Parathyroid adenoma (tissue), 2 donors: Measurements from ENCODE around the gene ATP6V0A1.
"Not testable (repeated sequence)": the region's sequence is repeated elsewhere in the genome, so short reads cannot be mapped to it uniquely, and the experiment has no call there.

Experiments
- H2AFZ ChIP-seq: fragments of 300-600 bp; sonication (generic); one replicate; pipeline ENCODE4 v1.7.0; 2017; ENCODE audit warnings: antibody characterized with exemption, mild to moderate bottlenecking
- H3K27ac ChIP-seq: fragments of 300-600 bp; sonication (generic); one replicate; pipeline ENCODE4 v1.7.0; 2017
- H3K27me3 ChIP-seq: fragments of 300-600 bp; sonication (generic); one replicate; pipeline ENCODE4 v1.7.0; 2017; ENCODE audit warnings: low read length; ENCODE audit not compliant: control insufficient read depth, insufficient read depth
- H3K36me3 ChIP-seq: fragments of 300-600 bp; sonication (generic); one replicate; pipeline ENCODE4 v1.7.0; 2017; ENCODE audit warnings: low read length; ENCODE audit not compliant: control insufficient read depth, insufficient read depth
- H3K4me1 ChIP-seq: fragments of 300-600 bp; sonication (generic); one replicate; pipeline ENCODE4 v1.7.0; 2017; ENCODE audit warnings: control low read depth
- H3K4me2 ChIP-seq: fragments of 300-600 bp; sonication (generic); one replicate; pipeline ENCODE4 v1.7.0; 2017; ENCODE audit warnings: low read length
- H3K4me3 ChIP-seq: fragments of 300-600 bp; sonication (generic); one replicate; pipeline ENCODE4 v1.7.0; 2017; ENCODE audit warnings: low read depth, low read length
- H3K79me2 ChIP-seq: fragments of 300-600 bp; sonication (generic); one replicate; pipeline ENCODE4 v1.7.0; 2017; ENCODE audit warnings: control low read depth
- H3K9ac ChIP-seq: fragments of 300-600 bp; sonication (generic); one replicate; pipeline ENCODE4 v1.7.0; 2017; ENCODE audit warnings: mild to moderate bottlenecking
- H3K9me3 ChIP-seq: fragments of 300-600 bp; sonication (generic); one replicate; pipeline ENCODE4 v1.7.0; 2017; ENCODE audit warnings: low read length; ENCODE audit not compliant: control insufficient read depth
- TF ChIP-seq, protein P1 (sequence below): fragments of 300-600 bp; sonication (generic); IDR thresholded peaks from one replicate; pipeline ENCODE4 v1.7.0; 2017; ENCODE audit warnings: antibody characterized with exemption, mild to moderate bottlenecking
- donor health status: primary hyperparathyroidism.

ATP6V0A1 gene

DNA sequence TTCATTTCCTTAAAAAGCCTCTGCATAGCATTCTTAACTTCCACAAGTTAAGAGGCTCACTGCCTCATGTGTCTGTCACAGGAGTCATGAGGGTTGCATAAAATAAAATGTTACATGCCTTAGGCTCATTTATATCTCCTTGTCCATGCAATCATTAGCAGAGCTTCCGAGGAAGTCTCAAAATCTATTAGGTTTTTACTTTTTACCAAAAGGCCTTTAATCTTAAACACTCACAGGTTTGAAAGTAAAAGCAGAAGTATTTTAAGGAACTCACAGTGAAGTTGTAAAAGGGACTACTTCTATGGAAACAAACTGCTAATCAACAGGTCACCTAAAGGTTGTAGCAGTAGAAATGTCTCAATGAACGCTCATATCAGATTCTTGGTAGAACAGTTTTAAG, 5.2 kb upstream of the ATP6V0A1 start:
- H3K79me2 ChIP-seq = no peaks in the 10 kb centered on the region
- no peak overlapping the region for H3K4me2 ChIP-seq
- H3K4me3 ChIP-seq = no peak overlapping the region
- no peaks in the 10 kb centered on the region for H3K9me3 ChIP-seq
- no peak overlapping the region for H3K9ac ChIP-seq
- H3K27ac ChIP-seq = no peak overlapping the region
- H2AFZ ChIP-seq = no peak overlapping the region
- no peaks in the 10 kb centered on the region for H3K36me3 ChIP-seq
- TF ChIP-seq, protein P1, sequence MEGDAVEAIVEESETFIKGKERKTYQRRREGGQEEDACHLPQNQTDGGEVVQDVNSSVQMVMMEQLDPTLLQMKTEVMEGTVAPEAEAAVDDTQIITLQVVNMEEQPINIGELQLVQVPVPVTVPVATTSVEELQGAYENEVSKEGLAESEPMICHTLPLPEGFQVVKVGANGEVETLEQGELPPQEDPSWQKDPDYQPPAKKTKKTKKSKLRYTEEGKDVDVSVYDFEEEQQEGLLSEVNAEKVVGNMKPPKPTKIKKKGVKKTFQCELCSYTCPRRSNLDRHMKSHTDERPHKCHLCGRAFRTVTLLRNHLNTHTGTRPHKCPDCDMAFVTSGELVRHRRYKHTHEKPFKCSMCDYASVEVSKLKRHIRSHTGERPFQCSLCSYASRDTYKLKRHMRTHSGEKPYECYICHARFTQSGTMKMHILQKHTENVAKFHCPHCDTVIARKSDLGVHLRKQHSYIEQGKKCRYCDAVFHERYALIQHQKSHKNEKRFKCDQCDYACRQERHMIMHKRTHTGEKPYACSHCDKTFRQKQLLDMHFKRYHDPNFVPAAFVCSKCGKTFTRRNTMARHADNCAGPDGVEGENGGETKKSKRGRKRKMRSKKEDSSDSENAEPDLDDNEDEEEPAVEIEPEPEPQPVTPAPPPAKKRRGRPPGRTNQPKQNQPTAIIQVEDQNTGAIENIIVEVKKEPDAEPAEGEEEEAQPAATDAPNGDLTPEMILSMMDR = no peak
- peaks cover 14% of the 10 kb centered on the region for H3K4me1 ChIP-seq
- no peaks in the 10 kb centered on the region for H3K27me3 ChIP-seq

DNA sequence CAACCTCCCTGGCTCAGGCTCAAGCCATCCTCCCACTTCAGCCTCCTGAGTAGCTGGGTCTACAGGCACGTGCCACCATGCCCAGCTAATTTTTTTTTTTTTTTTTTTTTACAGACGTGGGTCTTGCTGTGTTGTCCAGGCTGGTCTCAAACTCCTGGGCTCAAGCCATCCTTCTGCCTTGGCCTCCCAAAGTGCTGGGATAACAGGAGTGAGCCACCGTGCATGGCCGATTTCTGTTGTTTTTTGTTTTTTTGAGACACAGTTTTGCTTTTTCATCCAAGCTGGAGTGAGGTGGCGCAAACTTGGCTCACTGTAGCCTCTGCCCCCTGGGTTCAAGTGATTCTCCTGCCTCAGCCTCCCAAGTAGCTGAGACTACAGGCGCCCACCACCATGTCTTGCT, 3.7 kb upstream of the ATP6V0A1 start:
- H3K4me1 ChIP-seq = peaks cover 14% of the 10 kb centered on the region
- not testable (repeated sequence) for H3K9me3 ChIP-seq, H3K36me3 ChIP-seq, H3K4me3 ChIP-seq, H3K27me3 ChIP-seq, H3K27ac ChIP-seq, H3K9ac ChIP-seq, H2AFZ ChIP-seq, H3K4me2 ChIP-seq, H3K79me2 ChIP-seq

DNA sequence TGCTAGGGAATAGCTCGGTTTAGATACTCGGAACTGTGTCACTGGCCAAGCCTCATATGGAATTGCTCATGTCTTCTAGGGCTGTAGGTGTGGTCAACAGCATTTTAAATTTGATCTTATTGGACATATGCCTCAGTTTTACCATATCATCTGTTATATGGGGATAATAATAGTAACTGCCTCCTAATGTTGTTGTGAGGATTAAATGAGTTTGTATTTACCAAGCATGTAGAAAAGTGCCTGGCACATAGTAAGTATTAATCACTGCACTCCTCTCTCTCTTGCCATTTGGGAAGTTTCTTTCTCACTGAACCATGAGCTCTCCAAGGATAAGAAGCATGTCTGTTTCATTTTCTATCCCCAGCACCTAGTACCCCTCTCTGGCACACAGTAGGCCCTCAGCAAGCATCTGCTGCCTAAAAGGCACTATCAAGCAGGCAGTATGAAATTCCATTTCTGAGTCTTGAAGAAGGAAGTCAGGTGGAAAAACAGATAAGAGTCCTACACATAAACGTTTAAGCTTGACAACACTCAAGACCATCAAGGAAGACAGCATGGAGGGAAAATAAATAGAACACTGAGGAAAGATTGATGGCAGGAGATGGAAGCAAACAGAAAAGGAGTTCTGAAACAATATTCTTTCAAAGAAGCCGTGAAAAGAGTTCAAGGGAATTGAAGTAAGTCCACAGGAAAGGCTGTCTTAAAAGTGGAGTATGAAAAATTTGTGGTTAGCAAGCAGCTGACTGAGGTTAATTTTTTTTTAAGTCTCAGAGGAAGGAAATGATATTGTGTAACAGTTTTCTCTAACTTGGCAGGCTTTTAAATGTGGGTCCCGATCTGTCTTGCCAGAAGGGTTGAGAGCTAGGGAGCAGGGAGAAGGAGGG, 2.2 kb upstream of the ATP6V0A1 start:
- Histone ChIP-seq H3K27ac (peak overlapping the region; percentile 66), H3K4me3 (peak overlapping the region; percentile 49), H3K27me3 (no peaks in the 10 kb centered on the region), H3K4me2 (peak overlapping the region; percentile 80), H2AFZ (peak overlapping the region; percentile 65), H3K36me3 (no peaks in the 10 kb centered on the region), H3K9ac (no peak overlapping the region), H3K79me2 (peaks cover 11% of the 10 kb centered on the region), H3K4me1 (peaks cover 17% of the 10 kb centered on the region), H3K9me3 (no peaks in the 10 kb centered on the region)
- TF ChIP-seq, protein P1 = no peak

DNA sequence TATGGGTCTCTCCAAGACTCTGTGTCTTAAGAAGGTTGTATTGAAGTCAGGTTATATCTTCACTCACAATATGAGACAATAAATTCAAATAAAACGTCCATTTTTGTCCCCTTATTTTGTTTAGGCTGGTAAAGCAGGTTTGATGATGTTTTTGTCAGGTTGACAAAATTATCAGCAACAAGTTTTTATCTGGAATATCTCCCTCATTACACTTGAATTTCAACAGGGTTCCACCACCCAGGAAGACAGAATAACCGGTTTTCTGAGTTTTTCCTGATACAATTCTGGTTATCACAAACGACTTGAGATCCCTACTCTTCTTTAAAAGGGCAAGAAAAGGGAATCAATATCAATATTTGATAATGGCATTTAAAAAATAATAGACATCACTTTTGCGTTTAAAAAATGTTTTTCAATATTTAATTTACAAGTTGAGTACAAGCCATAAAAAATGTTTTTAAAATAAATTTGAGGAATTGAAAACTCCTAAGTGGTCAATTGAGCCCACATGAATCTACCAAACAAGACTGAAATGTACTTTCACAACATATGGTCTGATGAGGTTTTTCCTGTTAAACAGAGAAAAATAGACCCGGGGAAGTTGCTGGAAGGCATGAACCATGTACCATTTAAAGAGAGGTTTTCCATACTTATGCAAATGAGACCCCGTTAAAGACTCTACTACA, 1.4 kb upstream of the ATP6V0A1 start:
- Histone ChIP-seq H3K4me1 (peaks cover 17% of the 10 kb centered on the region), H3K27ac (peak overlapping the region; percentile 66), H3K4me3 (peak overlapping the region; percentile 49), H3K4me2 (peak overlapping the region; percentile 80), H3K27me3 (no peaks in the 10 kb centered on the region), H3K36me3 (no peaks in the 10 kb centered on the region), H3K79me2 (peaks cover 18% of the 10 kb centered on the region), H2AFZ (peak overlapping the region; percentile 65), H3K9me3 (no peaks in the 10 kb centered on the region), H3K9ac (no peak overlapping the region)
- TF ChIP-seq, protein P1 = no peak

DNA sequence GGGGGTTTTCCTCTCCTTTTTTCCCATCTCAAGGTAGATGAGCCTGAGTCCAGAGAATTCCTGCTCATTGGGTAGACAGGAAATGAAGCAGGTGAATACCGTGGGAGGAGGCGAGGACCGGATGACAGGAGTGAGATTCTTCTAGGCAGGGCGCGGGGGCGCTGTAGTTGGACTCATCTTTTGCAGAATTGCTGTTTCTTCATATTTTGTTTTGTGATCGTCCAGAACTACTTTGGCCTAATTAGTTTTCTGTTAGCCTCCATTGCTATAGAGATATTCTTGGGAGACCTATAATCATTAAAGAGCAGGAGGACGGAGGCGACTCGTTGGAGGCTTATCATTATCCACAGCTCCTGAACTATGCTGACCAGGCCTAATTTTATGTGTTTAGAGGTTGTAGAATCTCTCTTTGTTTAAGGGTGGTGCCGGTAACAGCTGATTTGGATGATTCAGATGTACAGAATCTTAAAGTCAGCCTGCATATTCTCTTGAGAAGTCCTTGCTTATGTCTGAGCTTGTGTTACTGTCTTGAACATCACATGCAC, 650 bp downstream of the ATP6V0A1 start:
- TF ChIP-seq, protein P1 = peak; percentile 45
- Histone ChIP-seq H3K27me3 (no peaks in the 10 kb centered on the region), H3K79me2 (peaks cover 21% of the 10 kb centered on the region), H3K9me3 (no peaks in the 10 kb centered on the region), H3K27ac (peak overlapping the region; percentile 96), H3K4me3 (peak overlapping the region; percentile 98), H2AFZ (peak overlapping the region; percentile 88), H3K4me2 (peak overlapping the region; percentile 68), H3K9ac (peak overlapping the region; percentile 67), H3K4me1 (peaks cover 20% of the 10 kb centered on the region), H3K36me3 (no peaks in the 10 kb centered on the region)
